GM12873 (cell line): ENCODE measurements around the gene TEX36.

Source experiments
- TF ChIP-seq, protein P1 (sequence below): IDR thresholded peaks from 2 replicates; pipeline ENCODE4 v1.5.1; 2012; ENCODE audit warnings: low read depth, mild to moderate bottlenecking, moderate library complexity, low read length, control low read depth; ENCODE audit not compliant: insufficient read depth; ENCODE audit errors: missing control alignments

TEX36 gene

DNA sequence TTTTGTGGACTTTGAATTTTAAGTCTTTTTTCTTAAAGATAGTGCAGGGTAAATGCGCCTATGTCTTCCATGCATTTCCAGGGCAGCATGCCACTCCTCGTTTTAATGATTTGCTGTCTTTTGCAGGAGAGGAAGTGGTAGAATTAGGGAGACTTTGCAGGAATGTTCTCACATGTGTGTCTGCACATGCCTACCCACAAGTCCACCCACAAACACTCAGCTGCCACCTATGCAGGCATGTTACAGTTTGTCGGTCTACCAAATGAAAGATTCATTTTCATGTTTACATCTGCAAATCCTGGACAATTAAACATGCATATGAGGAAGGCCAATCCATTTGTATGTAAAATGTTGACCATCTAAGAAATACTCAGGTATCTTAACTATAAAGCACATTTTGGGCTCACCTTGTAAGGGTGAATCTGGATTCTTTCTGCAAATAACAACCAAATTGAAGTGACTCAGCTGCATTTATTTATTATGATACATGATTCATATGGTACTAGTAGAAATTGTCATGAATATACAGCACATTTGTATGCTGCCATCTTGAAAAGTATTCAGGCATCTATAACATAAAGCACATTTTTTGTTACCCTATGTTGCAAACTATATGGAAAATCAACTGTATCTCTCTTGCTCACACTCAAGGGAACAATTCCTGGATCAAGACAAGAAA is 4.7 kb upstream of the TEX36 start:
- TF ChIP-seq, protein P1, sequence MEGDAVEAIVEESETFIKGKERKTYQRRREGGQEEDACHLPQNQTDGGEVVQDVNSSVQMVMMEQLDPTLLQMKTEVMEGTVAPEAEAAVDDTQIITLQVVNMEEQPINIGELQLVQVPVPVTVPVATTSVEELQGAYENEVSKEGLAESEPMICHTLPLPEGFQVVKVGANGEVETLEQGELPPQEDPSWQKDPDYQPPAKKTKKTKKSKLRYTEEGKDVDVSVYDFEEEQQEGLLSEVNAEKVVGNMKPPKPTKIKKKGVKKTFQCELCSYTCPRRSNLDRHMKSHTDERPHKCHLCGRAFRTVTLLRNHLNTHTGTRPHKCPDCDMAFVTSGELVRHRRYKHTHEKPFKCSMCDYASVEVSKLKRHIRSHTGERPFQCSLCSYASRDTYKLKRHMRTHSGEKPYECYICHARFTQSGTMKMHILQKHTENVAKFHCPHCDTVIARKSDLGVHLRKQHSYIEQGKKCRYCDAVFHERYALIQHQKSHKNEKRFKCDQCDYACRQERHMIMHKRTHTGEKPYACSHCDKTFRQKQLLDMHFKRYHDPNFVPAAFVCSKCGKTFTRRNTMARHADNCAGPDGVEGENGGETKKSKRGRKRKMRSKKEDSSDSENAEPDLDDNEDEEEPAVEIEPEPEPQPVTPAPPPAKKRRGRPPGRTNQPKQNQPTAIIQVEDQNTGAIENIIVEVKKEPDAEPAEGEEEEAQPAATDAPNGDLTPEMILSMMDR: no peak

DNA sequence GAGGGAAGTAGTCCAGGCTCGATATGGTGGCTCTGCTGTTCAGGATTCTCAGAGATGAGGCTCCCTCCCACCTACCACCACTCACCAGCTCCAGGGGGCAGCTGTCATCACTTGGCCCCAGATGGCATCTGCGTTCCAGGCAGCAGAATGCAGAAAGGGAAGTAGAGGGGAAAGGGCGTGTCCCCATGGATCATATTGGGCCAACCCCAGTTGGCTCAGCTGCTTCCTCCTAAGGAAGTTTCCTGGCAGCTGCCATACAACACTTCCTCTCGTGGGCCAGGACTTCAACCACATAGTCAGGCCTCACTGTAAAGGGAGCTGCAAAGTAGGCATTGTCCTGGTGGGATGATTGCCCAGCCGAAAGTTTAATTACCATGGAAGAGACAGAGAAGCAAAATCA is 1.6 kb upstream of the TEX36 start:
- TF ChIP-seq, protein P1: no peak

GRCh38 chr10:125683821-125684220 is 858 bp upstream of the TEX36 start:
- TF ChIP-seq, protein P1: no peak

DNA sequence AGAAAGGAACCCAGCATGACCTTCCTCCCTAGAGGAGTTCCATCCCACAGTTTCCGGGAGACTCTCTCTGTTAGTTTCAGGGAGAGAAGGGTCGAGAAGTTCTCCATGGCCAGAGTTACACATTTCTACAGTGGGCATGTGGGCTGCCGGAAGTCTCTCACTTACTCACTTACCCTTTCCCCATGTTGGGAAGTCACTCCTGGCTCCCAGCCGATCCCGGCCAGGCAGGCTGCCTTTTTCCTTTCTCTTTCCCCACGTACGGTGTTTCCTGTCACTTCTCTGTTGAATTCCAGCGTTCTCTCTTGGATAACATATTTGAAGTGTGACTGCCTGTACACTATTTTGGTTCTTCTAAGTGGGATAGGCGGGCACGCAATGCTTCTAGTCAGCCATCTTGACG is 3.5 kb downstream of the TEX36 start:
- TF ChIP-seq, protein P1: no peak

GRCh38 chr10:125672884-125673283 is 10.1 kb downstream of the TEX36 start:
- TF ChIP-seq, protein P1: no peak

DNA sequence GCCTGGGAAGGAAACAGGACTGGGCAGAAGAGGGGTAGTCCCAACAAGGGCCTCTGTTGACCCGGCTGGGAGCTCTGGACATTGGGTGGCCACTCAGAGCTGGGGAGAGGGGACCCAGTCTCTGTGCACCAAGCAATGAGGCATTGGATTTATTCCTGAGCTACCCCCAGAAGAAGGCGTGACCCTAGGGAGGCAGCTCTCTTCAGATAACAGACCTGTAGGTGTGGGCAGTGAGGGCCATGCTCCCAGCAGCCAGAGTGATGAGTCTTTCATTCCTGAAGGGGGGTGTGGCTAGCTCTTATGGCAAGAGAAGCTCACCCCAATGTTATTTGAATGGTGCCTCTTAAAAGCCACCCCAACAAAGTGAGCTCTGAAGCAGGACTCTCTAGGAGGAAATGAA is 20.4 kb downstream of the TEX36 start:
- TF ChIP-seq, protein P1: no peak

DNA sequence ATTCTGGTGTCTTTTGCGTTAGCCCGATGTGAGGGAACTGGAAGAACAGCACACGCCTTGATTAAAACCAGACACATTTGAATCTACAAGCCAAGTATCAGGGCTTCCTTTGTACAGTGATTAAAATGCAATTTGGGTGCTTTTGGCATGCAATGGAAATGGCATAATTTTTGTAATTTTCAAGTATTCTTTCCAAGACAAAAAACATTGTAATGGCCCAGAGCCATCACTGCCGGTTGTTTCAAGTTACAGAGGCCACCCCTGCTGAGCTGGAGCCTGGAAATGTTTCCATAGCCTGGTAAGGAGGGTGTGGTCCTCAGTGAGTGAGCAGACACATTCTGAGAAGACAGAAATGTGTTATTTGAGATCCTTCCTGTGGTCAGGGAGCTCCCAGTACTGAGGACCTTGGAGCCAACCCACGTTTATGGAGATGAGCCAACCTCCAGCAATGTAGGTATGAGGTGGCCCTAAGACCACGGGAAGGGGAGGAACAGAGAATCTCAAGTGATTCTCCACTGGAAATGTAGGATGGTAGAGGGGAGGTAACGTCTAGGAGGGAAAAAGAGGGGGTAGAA is 20.9 kb downstream of the TEX36 start:
- TF ChIP-seq, protein P1: no peak
